Gastrocnemius medialis (tissue), 4 donors: Measurements from ENCODE around the gene DENND5B.
"Not testable (repeated sequence)": the region's sequence is repeated elsewhere in the genome, so short reads cannot be mapped to it uniquely, and the experiment has no call there.

Source experiments
- CTCF ChIP-seq, 5 experiments: fragments of 450-650 bp in 3 of 5; fragments of 200-600 bp in 2 of 5; sonication (generic) in 2 of 5; IDR thresholded peaks in 4 of 5; conservative IDR thresholded peaks in 1 of 5; 1 replicate in 4 of 5; 2 replicates in 1 of 5; pipeline ENCODE4 v1.5.1; 2016 to 2019; ENCODE audit warnings: antibody characterized with exemption in 5 of 5, mild to moderate bottlenecking in 3 of 5, moderate library complexity in 3 of 5
- POLR2A ChIP-seq, 2 donors: fragments of 450-650 bp; IDR thresholded peaks; one replicate each; pipeline ENCODE4 v1.6.1; 2017; ENCODE audit warnings: antibody characterized with exemption in 2 of 2, mild to moderate bottlenecking in 2 of 2, moderate library complexity in 2 of 2

GRCh38 chr12:31403099-31403607 is 187.8 kb downstream of the DENND5B start:
- TF ChIP-seq CTCF (IDR thresholded peaks at IDR 0.05 in 4 of 5, conservative IDR thresholded peaks at IDR 0.05 in 1 of 5) = peak; percentile 68 to 91 (median 87)
- TF ChIP-seq POLR2A (IDR thresholded peaks at IDR 0.05) = not testable (repeated sequence)
